Activated gamma-delta T cell treated with Interleukin-2 at 50 U/mL for 16 hours (primary cell): Measurements from ENCODE around the gene GPLD1.

Experiments
- DNase-seq: peaks from one replicate; pipeline ENCODE4 v3.0.0-alpha.2; 2020

The GPLD1 gene

GRCh38 chr6:24378473-24379097 lies 110.8 kb downstream of the GPLD1 start:
- DNase-seq: no peak
